ENCODE results near the gene CTDP1.

Gene CTDP1

DNA sequence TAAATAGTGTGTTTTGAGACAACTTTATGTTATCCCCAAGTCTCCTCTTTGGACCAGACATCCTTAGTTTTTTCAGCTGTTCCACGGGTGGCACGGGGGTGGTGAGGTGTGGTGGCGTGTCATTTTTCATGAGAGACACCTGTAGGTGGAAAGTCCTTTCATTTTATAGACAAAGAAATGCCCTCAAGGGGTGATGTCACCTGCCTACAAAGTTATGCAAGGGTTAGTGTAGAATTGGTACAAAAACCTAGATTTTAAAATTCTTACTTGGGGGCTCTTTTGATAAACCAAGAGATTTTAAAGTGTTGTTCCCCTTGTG is 15.3 kb downstream of the CTDP1 start:
- no peak for TF ChIP-seq ZFP30 (CRISPR knock-in tag; IDR thresholded peaks at IDR 0.05)
- no peak for TF ChIP-seq OSR1 (CRISPR knock-in tag; IDR thresholded peaks at IDR 0.05)
- TF ChIP-seq, protein P1, sequence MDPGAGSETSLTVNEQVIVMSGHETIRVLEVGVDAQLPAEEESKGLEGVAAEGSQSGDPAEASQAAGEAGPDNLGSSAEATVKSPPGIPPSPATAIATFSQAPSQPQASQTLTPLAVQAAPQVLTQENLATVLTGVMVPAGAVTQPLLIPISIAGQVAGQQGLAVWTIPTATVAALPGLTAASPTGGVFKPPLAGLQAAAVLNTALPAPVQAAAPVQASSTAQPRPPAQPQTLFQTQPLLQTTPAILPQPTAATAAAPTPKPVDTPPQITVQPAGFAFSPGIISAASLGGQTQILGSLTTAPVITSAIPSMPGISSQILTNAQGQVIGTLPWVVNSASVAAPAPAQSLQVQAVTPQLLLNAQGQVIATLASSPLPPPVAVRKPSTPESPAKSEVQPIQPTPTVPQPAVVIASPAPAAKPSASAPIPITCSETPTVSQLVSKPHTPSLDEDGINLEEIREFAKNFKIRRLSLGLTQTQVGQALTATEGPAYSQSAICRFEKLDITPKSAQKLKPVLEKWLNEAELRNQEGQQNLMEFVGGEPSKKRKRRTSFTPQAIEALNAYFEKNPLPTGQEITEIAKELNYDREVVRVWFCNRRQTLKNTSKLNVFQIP (CRISPR knock-in tag; IDR thresholded peaks at IDR 0.05; ENCODE audit: borderline replicate concordance, low read depth) = no peak
- no peak for TF ChIP-seq ARNTL (CRISPR knock-in tag; IDR thresholded peaks at IDR 0.05; ENCODE audit: borderline replicate concordance, low read depth)
- no peak for TF ChIP-seq PPARA (CRISPR knock-in tag; IDR thresholded peaks at IDR 0.05; ENCODE audit: borderline replicate concordance)
- no peak for TF ChIP-seq TOX (CRISPR knock-in tag; IDR thresholded peaks at IDR 0.05; ENCODE audit: borderline replicate concordance)
- TF ChIP-seq, protein P2, sequence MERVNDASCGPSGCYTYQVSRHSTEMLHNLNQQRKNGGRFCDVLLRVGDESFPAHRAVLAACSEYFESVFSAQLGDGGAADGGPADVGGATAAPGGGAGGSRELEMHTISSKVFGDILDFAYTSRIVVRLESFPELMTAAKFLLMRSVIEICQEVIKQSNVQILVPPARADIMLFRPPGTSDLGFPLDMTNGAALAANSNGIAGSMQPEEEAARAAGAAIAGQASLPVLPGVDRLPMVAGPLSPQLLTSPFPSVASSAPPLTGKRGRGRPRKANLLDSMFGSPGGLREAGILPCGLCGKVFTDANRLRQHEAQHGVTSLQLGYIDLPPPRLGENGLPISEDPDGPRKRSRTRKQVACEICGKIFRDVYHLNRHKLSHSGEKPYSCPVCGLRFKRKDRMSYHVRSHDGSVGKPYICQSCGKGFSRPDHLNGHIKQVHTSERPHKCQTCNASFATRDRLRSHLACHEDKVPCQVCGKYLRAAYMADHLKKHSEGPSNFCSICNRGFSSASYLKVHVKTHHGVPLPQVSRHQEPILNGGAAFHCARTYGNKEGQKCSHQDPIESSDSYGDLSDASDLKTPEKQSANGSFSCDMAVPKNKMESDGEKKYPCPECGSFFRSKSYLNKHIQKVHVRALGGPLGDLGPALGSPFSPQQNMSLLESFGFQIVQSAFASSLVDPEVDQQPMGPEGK (CRISPR knock-in tag; IDR thresholded peaks at IDR 0.05; ENCODE audit: borderline replicate concordance) = no peak
- TF ChIP-seq ZNF565 (CRISPR knock-in tag; conservative IDR thresholded peaks at IDR 0.05; ENCODE audit: low read depth) = no peak
- TF ChIP-seq BACH2 (CRISPR knock-in tag; IDR thresholded peaks at IDR 0.05; ENCODE audit: borderline replicate concordance) = no peak
- TF ChIP-seq, protein P3, sequence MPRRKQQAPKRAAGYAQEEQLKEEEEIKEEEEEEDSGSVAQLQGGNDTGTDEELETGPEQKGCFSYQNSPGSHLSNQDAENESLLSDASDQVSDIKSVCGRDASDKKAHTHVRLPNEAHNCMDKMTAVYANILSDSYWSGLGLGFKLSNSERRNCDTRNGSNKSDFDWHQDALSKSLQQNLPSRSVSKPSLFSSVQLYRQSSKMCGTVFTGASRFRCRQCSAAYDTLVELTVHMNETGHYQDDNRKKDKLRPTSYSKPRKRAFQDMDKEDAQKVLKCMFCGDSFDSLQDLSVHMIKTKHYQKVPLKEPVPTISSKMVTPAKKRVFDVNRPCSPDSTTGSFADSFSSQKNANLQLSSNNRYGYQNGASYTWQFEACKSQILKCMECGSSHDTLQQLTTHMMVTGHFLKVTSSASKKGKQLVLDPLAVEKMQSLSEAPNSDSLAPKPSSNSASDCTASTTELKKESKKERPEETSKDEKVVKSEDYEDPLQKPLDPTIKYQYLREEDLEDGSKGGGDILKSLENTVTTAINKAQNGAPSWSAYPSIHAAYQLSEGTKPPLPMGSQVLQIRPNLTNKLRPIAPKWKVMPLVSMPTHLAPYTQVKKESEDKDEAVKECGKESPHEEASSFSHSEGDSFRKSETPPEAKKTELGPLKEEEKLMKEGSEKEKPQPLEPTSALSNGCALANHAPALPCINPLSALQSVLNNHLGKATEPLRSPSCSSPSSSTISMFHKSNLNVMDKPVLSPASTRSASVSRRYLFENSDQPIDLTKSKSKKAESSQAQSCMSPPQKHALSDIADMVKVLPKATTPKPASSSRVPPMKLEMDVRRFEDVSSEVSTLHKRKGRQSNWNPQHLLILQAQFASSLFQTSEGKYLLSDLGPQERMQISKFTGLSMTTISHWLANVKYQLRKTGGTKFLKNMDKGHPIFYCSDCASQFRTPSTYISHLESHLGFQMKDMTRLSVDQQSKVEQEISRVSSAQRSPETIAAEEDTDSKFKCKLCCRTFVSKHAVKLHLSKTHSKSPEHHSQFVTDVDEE (CRISPR knock-in tag; IDR thresholded peaks at IDR 0.05) = no peak
- no peak for ATAC-seq

DNA sequence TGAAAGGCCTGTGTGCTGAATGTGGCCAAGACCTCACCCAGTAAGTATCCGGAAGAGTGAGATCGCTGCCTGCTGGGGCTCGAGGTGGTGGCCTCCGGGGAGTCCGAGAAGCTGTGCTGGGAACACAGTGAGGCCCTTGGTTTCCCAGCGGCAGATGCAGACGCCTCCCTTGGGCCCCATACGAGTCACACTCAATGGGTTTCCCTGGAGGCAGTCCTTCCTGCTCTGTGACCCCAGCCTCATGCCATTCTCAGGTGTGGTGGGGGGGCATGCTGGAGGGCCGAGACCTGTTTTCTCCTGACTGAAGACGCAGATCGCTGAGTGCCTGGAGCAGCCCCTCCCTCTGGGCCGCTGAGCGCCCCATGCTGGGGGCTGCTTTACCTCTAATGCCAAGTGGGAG is 15.7 kb downstream of the CTDP1 start:
- no peak for ATAC-seq
- TF ChIP-seq ZC3H10 (CRISPR knock-in tag; IDR thresholded peaks at IDR 0.05) = no peak
- TF ChIP-seq OSR1 (CRISPR knock-in tag; IDR thresholded peaks at IDR 0.05) = no peak
- TF ChIP-seq, protein P2 (CRISPR knock-in tag; IDR thresholded peaks at IDR 0.05; ENCODE audit: borderline replicate concordance) = no peak
- no peak for TF ChIP-seq ZFP30 (CRISPR knock-in tag; IDR thresholded peaks at IDR 0.05)
- TF ChIP-seq ZNF565 (CRISPR knock-in tag; conservative IDR thresholded peaks at IDR 0.05; ENCODE audit: low read depth) = no peak
- TF ChIP-seq, protein P4, sequence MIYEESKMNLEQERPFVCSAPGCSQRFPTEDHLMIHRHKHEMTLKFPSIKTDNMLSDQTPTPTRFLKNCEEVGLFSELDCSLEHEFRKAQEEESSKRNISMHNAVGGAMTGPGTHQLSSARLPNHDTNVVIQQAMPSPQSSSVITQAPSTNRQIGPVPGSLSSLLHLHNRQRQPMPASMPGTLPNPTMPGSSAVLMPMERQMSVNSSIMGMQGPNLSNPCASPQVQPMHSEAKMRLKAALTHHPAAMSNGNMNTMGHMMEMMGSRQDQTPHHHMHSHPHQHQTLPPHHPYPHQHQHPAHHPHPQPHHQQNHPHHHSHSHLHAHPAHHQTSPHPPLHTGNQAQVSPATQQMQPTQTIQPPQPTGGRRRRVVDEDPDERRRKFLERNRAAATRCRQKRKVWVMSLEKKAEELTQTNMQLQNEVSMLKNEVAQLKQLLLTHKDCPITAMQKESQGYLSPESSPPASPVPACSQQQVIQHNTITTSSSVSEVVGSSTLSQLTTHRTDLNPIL (CRISPR knock-in tag; IDR thresholded peaks at IDR 0.05; ENCODE audit: low read depth) = no peak
- no peak for TF ChIP-seq ZNF8 (CRISPR knock-in tag; IDR thresholded peaks at IDR 0.05)
- TF ChIP-seq TOX (CRISPR knock-in tag; IDR thresholded peaks at IDR 0.05; ENCODE audit: borderline replicate concordance) = no peak
- TF ChIP-seq SNAI2 (CRISPR knock-in tag; IDR thresholded peaks at IDR 0.05) = no peak
- no peak for TF ChIP-seq ARNTL (CRISPR knock-in tag; IDR thresholded peaks at IDR 0.05; ENCODE audit: borderline replicate concordance, low read depth)
- TF ChIP-seq, protein P3 (CRISPR knock-in tag; IDR thresholded peaks at IDR 0.05) = no peak
- TF ChIP-seq TCF4 (CRISPR knock-in tag; IDR thresholded peaks at IDR 0.05; ENCODE audit: borderline replicate concordance) = no peak
